Uterus (tissue), 4 donors: ENCODE results near the gene SLFN11. TPM values are rescaled to one million over a fixed set of nuclear protein-coding genes. Genes with fewer than 3 reads are reported as not detected.
A peak's percentile ranks its signal among the peaks of the same experiment; 100 is the strongest.

Experiments used
- DNase-seq, 2 donors: peaks; one replicate each; pipeline ENCODE4 v3.0.0-alpha.2; 2019 to 2020
- H3K27ac ChIP-seq, 2 donors: fragments of 200-600 bp; sonication (generic); 1 replicate in 1 of 2; 2 replicates in 1 of 2; pipeline ENCODE4 v1.5.1; 2016 to 2018
- H3K27me3 ChIP-seq, 2 donors: fragments of 200-600 bp; sonication (generic); one replicate each; pipeline ENCODE4 v1.5.1; 2018 to 2019; ENCODE audit warnings: control low read depth in 1 of 2
- H3K36me3 ChIP-seq, 2 donors: fragments of 200-600 bp; sonication (generic); one replicate each; pipeline ENCODE4 v1.5.1; 2019; ENCODE audit warnings: control low read depth in 1 of 2
- H3K4me1 ChIP-seq, 2 donors: fragments of 200-600 bp; sonication (generic); one replicate each; pipeline ENCODE4 v1.5.1; 2018 to 2019; ENCODE audit warnings: control low read depth in 1 of 2
- H3K4me3 ChIP-seq, 2 donors: fragments of 200-600 bp; sonication (generic); 1 replicate in 1 of 2; 2 replicates in 1 of 2; pipeline ENCODE4 v1.5.1; 2018 to 2019; ENCODE audit warnings: mild to moderate bottlenecking in 1 of 2
- H3K9me3 ChIP-seq, 2 donors: fragments of 200-600 bp; sonication (generic); one replicate each; pipeline ENCODE4 v1.5.1; 2019; ENCODE audit warnings: control low read depth in 1 of 2
- CTCF ChIP-seq, 4 experiments: fragments of 200-600 bp in 2 of 4; fragments of 450-650 bp in 2 of 4; sonication (generic) in 2 of 4; IDR thresholded peaks; one replicate each; pipeline ENCODE4 v1.5.1; 2016 to 2019; ENCODE audit warnings: antibody characterized with exemption in 4 of 4, mild to moderate bottlenecking in 2 of 4, moderate library complexity in 1 of 4
- POLR2A ChIP-seq, 2 donors: fragments of 450-650 bp; IDR thresholded peaks; one replicate each; pipeline ENCODE4 v1.6.1; 2016; ENCODE audit warnings: antibody characterized with exemption in 2 of 2, mild to moderate bottlenecking in 1 of 2, moderate library complexity in 1 of 2
- intact Hi-C: fragments of 100-400 bp; cut with DNase I; formaldehyde crosslinking; loops from one replicate; pipeline ENCODE4 v1.15.1; 2023; ENCODE audit warnings: low total_unique reads
- total RNA-seq, 4 donors: library from RNA; depleted of rRNA in 3 of 4; stranded (reverse); fragments of >200 nt in 3 of 4; gene quantifications; one replicate each; pipeline versions ENCODE4 v1.1.0 to v1.2.4, GENCODE V29; 2014 to 2023
- donor health status: DM: yes; HTN: yes; CAD: no.

SLFN11 gene
- total RNA-seq, 4 donors from 2014 or later: 24.6 to 87.1 (median 54.8) TPM

- Histone ChIP-seq H3K36me3 (no peaks in the 10 kb centered on the region), H3K27ac (peak overlapping the region; percentile 91 to 98), H3K27me3 (no peaks in the 10 kb centered on the region), H3K4me1 (peaks cover 0 to 5% of the 10 kb centered on the region in 2 donors), H3K9me3 (no peaks in the 10 kb centered on the region), H3K4me3 (peak overlapping the region; percentile 57 to 68)
- no peak for TF ChIP-seq CTCF (IDR thresholded peaks at IDR 0.05)
- no peak for TF ChIP-seq POLR2A (IDR thresholded peaks at IDR 0.05)
- intact Hi-C loops: no loop called here
- peak; percentile 38 to 64 for DNase-seq
These were observed 754 bp upstream of the SLFN11 start for GRCh38 chr17:35373984-35374765.

- Histone ChIP-seq H3K4me1 (peaks cover 0 to 5% of the 10 kb centered on the region in 2 donors), H3K36me3 (no peaks in the 10 kb centered on the region), H3K4me3 (peak overlapping the region; percentile 57 to 68), H3K9me3 (no peaks in the 10 kb centered on the region), H3K27ac (peak overlapping the region; percentile 91 to 98), H3K27me3 (no peaks in the 10 kb centered on the region)
- TF ChIP-seq CTCF (IDR thresholded peaks at IDR 0.05) (no peak), POLR2A (IDR thresholded peaks at IDR 0.05) (no peak)
- intact Hi-C loops: no loop called here
- DNase-seq: peak in 1 of 2 donors; percentile 25
These were observed 431 bp downstream of the SLFN11 start for GRCh38 chr17:35372846-35373533.

GRCh38 chr17:35371934-35372333 lies 1.5 kb downstream of the SLFN11 start:
- intact Hi-C loops: no loop called here
- Histone ChIP-seq H3K27me3 (no peaks in the 10 kb centered on the region), H3K36me3 (no peaks in the 10 kb centered on the region), H3K27ac (no peak overlapping the region), H3K9me3 (no peaks in the 10 kb centered on the region), H3K4me1 (peaks cover 0 to 5% of the 10 kb centered on the region in 2 donors), H3K4me3 (no peak overlapping the region)
- no peak for DNase-seq
- no peak for TF ChIP-seq POLR2A (IDR thresholded peaks at IDR 0.05)
- TF ChIP-seq CTCF (IDR thresholded peaks at IDR 0.05): no peak

- no peaks in the 10 kb centered on the region for H3K27me3 ChIP-seq
- intact Hi-C loops: no loop called here
- DNase-seq: no peak
- no peaks in the 10 kb centered on the region for H3K9me3 ChIP-seq
- H3K4me3 ChIP-seq: no peak overlapping the region
- H3K4me1 ChIP-seq: no peaks in the 10 kb centered on the region
- H3K36me3 ChIP-seq: no peaks in the 10 kb centered on the region
- H3K27ac ChIP-seq: no peak overlapping the region
- no peak for TF ChIP-seq CTCF (IDR thresholded peaks at IDR 0.05)
- no peak for TF ChIP-seq POLR2A (IDR thresholded peaks at IDR 0.05)
These were observed 5.2 kb downstream of the SLFN11 start for GRCh38 chr17:35368081-35368830.
